Measurements from ENCODE around the gene C19orf47.

DNA sequence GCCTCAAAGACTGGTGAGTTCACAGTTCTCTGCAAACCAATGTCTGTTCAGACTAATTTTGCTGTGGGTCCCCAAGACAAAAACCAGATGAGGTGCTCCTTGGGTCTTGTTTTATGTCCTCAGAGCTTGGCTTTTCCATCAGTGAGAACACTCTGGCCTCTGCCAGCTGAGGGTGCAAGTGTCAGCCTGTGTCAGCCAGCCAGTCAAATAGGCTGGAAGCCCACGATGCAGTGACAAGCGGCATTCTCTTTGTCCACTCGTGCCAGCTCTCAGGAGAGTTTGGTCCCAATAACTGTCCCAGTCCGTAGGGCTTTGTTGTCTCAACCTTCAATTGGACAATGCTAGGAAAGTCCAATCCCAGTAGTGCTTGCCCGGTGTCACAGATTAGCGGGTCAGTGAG lies 53.6 kb downstream of the C19orf47 start:
- no peak for TF ChIP-seq POLR2A (IDR thresholded peaks at IDR 0.05)
- TF ChIP-seq, protein P1, sequence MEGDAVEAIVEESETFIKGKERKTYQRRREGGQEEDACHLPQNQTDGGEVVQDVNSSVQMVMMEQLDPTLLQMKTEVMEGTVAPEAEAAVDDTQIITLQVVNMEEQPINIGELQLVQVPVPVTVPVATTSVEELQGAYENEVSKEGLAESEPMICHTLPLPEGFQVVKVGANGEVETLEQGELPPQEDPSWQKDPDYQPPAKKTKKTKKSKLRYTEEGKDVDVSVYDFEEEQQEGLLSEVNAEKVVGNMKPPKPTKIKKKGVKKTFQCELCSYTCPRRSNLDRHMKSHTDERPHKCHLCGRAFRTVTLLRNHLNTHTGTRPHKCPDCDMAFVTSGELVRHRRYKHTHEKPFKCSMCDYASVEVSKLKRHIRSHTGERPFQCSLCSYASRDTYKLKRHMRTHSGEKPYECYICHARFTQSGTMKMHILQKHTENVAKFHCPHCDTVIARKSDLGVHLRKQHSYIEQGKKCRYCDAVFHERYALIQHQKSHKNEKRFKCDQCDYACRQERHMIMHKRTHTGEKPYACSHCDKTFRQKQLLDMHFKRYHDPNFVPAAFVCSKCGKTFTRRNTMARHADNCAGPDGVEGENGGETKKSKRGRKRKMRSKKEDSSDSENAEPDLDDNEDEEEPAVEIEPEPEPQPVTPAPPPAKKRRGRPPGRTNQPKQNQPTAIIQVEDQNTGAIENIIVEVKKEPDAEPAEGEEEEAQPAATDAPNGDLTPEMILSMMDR (IDR thresholded peaks at IDR 0.05): no peak

Data from esophagus squamous epithelium (tissue), 4 donors.